NB4 (cell line): ENCODE results near the gene CPN2.

Experiments used
- POLR2A ChIP-seq: IDR thresholded peaks from 2 replicates; pipeline ENCODE4 v1.6.1; 2011; ENCODE audit warnings: mild to moderate bottlenecking; ENCODE audit not compliant: insufficient read length; ENCODE audit errors: extremely low read depth
- TF ChIP-seq, protein P1 (sequence below): IDR thresholded peaks from one replicate; pipeline ENCODE4 v1.5.1; 2012; ENCODE audit warnings: low read depth, low read length

- TF ChIP-seq POLR2A: no peak
- TF ChIP-seq, protein P1, sequence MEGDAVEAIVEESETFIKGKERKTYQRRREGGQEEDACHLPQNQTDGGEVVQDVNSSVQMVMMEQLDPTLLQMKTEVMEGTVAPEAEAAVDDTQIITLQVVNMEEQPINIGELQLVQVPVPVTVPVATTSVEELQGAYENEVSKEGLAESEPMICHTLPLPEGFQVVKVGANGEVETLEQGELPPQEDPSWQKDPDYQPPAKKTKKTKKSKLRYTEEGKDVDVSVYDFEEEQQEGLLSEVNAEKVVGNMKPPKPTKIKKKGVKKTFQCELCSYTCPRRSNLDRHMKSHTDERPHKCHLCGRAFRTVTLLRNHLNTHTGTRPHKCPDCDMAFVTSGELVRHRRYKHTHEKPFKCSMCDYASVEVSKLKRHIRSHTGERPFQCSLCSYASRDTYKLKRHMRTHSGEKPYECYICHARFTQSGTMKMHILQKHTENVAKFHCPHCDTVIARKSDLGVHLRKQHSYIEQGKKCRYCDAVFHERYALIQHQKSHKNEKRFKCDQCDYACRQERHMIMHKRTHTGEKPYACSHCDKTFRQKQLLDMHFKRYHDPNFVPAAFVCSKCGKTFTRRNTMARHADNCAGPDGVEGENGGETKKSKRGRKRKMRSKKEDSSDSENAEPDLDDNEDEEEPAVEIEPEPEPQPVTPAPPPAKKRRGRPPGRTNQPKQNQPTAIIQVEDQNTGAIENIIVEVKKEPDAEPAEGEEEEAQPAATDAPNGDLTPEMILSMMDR: peak; percentile 77
Measured at GRCh38 chr3:194333212-194333980, 17.7 kb downstream of the CPN2 start.
